Superior temporal gyrus (tissue), 1 donor: Measurements from ENCODE around the gene SHC2.

Experiments
- DNase-seq: peaks from one replicate; pipeline ENCODE4 v3.0.0-alpha.2; 2016; ENCODE audit errors: extremely low spot score

SHC2 gene, protein sequence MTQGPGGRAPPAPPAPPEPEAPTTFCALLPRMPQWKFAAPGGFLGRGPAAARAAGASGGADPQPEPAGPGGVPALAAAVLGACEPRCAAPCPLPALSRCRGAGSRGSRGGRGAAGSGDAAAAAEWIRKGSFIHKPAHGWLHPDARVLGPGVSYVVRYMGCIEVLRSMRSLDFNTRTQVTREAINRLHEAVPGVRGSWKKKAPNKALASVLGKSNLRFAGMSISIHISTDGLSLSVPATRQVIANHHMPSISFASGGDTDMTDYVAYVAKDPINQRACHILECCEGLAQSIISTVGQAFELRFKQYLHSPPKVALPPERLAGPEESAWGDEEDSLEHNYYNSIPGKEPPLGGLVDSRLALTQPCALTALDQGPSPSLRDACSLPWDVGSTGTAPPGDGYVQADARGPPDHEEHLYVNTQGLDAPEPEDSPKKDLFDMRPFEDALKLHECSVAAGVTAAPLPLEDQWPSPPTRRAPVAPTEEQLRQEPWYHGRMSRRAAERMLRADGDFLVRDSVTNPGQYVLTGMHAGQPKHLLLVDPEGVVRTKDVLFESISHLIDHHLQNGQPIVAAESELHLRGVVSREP

DNA sequence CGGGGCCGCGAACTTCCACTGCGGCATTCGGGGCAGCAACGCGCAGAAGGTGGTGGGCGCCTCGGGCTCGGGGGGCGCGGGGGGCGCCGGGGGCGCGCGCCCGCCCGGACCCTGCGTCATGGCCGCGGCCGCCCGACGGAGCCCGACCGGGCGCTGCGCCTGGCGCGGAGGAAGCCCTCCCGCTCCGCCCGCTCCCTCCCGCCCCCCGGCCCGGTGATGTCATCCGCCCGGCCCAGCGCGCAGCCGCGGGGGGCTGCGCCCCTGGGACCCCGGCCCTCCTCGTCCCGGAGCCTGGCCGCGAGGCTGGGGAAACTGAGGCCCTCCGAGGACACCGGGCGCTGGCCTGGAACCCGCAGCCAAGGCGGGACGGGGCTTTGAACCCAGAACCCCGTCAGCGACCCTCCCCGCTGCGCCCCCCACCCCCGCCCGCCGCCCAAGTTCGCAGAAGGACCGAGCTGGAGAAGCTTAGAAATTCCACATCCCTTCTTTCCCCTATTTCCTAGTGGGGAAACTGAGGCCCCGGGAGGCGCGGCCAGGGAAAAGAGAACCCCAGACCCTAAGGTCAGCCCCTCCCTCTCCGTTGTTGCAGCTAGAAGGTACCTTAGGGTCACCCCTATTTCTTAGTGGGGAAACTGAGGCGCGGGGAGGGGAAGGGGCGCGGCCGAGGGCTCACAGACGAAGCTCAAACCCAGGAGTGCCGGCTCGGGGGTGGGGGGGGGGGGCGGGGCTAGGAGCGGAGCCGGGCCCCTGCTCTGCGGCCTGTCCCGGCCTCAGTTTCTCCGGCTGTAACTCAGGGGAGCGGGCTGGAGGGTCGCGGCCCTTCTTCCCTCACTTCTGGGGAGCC lies at the start of gene SHC2:
TSS of gene SHC2 (minus strand) at position 157 of the 844 bp plus-strand sequence. CDS start at position 120, 37 bp downstream.
- no peak for DNase-seq

DNA sequence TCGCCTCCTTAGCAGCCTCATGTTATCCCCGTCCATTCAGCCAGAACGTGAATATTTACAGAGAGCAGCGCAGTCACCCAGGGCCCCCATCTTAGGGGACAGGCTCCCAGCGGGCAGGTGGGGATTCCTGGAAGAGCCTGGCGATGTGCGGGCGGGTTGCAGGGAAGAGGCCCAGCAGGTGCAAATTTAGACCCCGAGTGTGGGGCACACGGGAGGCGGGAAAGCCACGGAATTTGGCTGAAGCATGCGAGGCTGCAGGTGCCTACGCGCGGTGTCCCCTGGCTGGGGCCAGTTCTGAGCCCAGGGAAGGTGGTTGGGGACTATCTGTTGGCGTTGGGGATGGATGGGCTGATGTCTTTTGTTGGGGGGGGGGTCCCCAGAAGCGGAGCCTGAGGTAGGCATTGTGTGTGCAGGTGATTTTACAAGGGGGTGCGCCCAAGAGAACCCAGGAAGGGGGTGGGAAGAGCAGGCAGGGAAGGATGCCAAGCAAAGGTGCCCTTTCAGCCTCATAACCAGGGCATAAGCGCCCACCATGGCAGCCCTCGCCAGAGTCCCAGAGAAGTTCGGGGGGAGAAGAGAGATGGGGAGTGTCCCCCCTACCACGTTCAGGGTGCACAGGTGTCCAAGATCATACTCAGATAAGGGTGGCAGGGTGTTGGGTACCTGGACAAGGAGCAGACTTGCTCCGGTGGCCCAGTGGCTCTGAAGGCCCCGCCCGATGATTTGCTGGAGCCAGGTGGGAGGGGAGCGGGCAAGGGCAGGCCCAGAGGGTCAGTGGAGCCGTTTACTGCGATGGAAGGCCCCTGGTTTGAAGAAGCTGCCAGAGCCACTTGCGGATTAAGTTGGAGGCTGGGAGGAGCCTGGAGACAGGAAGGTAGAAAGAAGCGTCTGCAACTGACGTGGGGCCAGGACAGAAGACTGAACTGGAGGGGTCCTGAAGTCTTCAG lies 47.6 kb upstream of the SHC2 start:
- no peak for DNase-seq

DNA sequence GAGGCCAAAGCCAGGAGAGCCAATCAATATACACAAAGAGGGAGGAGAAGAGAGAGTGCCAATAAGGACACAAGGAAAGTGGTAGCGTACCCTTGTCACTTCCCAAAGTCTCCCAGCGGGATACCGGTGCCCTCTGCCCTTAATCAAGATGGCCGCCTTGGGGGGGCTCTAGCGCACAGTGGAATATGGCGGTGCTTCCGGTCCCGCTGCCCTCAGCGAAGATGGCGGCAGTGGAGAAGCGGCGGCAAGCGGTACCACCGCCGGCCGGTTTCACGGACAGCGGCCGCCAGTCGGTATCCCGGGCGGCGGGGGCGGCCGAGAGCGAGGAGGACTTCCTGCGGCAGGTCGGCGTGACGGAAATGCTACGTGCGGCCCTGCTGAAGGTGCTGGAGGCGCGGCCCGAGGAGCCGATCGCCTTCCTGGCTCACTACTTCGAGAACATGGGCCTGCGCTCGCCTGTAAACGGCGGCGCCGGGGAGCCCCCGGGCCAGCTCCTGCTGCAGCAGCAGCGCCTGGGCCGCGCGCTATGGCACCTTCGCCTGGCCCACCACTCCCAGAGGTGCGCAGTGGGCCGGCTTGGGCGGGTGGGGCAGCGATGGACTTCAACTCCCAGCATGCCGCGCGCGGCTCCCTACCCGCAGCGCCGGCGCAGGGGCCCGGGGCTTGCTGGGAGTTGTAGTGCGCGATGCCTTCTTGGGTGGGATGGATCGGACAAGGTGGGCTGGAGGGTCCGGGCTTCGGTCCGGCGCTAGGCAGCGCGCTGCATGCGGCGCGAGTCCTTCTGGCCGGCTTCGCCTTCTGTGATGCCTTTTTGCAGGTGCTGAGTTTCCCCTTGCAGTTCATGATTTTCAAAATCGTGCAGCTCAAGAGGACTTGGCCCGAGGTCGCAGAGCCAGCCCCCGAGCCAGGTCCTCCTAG lies 46.7 kb upstream of the SHC2 start, which contains the start of gene TPGS1:
TSS of gene TPGS1 (plus strand) at position 212 of the 918 bp plus-strand sequence. CDS start at position 222, 10 bp downstream.
- DNase-seq = peak; percentile 83

DNA sequence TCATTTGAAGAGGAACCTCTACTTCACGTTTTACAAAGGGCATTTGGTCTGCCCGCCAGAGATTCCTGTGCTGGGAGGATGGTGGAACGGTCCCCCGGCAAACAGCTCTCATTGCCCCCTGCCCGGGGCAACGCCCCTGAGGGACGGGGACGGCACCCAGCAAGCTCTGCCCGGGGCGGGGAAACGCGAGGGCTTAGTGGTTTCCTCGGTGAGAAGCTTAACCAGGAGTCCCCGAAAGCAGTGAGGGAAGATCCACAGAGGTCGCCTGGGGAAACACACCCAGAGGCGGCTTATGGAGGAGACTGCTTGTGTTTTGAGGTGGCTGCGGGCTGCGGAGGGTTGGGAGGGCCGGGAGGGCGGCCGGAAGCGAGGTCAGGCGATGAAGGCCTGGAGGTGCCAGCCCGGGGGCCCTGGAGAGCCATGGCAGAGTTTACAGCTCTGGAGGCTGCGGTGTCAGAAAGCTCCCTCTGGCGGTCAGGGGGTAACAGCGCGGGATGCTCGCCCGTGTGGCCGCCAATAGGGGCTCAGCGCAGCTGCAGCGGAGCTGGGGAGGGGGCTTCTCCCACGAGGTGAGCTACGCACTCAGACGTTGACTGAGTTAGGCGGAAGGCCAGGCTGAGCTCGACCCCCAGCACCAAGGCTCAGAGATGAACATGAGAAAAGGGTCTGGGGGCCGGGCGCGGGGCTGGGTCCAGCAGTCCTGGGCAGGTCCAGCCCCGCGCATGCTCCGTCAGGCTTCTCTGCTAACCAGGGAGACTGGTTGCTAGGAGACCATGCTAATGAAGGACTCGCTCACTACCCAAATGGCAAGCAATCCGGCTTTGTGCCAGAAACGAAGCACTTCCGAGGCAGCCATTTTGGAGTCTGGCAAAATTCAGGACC lies 45.8 kb upstream of the SHC2 start:
- DNase-seq = peak; percentile 100

DNA sequence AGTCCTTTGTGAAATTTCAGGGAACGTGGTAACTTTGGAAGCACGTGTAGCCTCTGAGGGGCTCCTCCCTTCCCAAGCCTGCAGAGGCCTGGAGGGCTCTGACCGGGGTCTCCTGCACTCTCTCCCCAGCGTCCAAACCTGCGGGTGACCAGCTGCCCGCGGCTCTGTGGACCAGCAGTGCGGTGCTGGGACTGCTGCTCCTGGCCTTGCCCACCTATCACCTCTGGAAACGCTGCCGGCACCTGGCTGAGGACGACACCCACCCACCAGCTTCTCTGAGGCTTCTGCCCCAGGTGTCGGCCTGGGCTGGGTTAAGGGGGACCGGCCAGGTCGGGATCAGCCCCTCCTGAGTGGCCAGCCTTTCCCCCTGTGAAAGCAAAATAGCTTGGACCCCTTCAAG lies 43.8 kb upstream of the SHC2 start:
- no peak for DNase-seq

DNA sequence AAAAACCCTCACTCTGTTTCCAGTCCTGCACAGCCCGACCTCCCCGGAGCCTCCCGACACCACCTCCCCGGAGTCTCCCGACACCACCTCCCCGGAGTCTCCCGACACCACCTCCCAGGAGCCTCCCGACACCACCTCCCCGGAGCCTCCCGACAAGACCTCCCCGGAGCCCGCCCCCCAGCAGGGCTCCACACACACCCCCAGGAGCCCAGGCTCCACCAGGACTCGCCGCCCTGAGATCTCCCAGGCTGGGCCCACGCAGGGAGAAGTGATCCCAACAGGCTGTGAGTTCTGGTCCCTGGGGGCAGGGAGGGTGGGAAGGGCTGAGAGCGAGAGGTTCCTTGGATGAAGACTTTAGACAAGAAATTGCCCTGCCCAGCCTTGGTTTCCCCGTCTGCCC lies 40.8 kb upstream of the SHC2 start:
- no peak for DNase-seq

DNA sequence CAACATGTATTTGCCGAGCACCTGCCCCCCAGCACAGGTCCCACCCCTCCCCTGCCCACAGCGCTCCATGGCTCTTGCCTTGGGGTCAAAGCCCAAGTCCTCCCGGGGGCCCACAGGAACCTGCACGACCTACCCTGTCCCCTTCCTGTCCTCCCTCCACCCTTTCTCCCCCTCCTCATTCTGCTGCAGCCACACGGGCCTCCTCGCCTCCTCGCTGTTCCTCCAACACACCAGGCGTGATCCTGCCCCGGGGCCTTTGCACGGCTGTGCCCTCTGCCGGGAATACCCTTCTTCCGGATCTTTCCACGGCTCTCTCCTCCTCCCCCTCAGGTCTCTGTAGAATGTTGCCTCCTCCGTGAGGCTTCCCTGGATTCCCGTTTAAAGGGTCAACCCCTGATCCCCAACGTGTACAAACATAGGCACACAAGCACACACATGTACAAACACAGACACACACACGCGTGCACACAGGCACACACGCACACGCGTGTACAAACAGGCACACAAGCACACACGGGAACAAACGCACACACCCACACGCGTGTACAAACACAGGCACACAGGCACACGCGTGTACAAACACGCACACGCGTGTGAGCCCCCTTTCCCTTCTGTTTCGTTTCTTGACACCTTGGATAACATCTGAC lies 38.3 kb upstream of the SHC2 start:
- no peak for DNase-seq

DNA sequence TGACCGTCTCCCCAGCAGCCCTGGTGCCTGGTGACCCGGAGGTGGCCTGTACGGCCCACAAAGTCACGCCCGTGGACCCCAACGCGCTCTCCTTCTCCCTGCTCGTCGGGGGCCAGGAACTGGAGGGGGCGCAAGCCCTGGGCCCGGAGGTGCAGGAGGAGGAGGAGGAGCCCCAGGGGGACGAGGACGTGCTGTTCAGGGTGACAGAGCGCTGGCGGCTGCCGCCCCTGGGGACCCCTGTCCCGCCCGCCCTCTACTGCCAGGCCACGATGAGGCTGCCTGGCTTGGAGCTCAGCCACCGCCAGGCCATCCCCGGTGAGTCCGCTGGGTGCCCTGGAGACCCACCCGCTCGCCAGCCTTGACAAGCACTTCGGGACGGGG lies 37.7 kb upstream of the SHC2 start:
- DNase-seq = no peak

DNA sequence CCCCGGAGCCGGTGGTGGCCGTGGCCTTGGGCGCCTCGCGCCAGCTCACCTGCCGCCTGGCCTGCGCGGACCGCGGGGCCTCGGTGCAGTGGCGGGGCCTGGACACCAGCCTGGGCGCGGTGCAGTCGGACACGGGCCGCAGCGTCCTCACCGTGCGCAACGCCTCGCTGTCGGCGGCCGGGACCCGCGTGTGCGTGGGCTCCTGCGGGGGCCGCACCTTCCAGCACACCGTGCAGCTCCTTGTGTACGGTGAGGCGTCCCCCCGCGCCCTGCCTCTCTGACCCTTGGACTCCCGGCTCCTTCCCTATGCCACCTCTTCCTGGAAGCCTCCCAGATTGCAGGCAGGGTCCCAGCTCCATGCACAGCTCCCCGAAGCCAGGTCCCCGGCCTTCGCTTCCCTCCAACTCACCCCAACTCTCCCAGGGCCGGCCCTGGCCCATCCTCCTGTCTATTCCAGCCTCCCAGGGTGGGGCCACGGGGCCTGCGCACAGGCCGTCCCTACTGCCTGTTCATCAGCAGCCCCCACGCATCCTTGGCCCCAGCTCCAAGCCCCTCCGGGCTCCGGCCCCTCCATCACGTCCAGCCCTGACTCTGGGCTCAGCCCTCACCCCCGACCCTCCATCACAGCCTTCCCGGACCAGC lies 37.2 kb upstream of the SHC2 start:
- DNase-seq = no peak

DNA sequence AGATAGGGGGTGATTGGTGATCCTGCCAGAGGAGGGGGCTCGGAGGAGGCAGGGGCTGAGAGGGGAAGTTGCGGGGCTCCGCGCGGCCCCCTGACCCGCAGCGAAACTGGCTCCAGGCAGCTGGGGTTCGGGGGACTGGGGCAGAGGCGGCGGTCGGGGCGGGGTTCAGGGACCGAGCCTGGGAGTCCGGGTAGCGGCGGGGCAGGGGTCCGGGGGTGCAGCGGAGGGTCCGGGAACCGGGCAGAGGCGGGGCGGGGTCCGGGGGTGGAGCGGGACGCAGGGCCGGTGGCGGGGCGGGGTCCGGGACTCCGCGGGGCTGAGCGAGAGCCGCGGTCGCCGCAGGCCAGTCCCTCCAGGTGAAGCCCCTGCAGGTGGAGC lies 36.6 kb upstream of the SHC2 start:
- no peak for DNase-seq

DNA sequence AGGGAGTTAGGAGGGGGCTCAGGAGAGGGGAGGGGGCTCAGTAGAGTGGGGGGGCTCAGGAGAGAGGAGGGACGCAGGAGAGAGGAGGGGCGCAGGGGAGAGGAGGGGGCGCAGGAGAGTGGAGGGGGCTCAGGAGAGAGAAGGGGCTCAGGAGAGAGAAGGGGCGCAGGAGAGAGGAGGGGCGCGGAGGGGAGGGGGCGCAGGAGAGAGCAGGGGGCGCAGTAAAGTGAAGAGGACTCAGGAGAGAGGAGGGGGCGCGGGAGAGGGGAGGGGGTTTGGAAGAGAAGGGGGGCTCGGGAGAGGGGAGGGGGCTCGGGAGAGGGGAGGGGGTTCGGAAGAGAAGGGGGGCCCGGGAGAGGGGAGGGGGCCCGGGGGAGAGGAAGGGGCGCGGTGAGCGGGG lies 36.2 kb upstream of the SHC2 start:
- DNase-seq = no peak

DNA sequence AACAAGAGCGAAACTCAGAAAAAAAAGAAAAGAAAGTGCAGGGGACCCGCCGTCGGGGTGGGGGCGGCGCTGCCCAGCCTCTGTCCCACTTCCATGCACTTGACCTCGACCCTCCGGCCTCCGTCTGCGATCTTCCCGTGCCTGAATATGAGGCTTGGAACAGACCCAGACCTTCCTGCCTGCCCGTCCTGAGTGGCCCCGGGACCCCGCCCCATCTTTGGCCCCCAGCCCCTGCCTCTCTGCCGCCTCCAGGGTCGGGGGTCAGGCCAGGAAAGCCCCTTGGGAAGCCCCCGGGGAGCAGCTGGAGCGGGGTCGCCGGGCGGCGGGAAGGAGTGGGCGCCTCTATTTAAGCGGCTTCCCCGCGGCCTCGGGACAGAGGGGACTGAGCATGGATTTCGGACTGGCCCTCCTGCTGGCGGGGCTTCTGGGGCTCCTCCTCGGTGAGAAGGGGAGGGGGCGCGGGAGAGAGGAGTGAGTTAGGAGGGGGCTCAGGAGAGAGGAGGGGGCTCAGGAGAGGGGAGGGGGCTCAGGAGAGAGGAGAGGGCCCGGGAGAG lies 35.4 kb upstream of the SHC2 start, which contains the start of gene MADCAM1:
TSS of gene MADCAM1 (plus strand) at position 375 of the 554 bp plus-strand sequence. CDS start at position 389, 14 bp downstream.
- DNase-seq = no peak

DNA sequence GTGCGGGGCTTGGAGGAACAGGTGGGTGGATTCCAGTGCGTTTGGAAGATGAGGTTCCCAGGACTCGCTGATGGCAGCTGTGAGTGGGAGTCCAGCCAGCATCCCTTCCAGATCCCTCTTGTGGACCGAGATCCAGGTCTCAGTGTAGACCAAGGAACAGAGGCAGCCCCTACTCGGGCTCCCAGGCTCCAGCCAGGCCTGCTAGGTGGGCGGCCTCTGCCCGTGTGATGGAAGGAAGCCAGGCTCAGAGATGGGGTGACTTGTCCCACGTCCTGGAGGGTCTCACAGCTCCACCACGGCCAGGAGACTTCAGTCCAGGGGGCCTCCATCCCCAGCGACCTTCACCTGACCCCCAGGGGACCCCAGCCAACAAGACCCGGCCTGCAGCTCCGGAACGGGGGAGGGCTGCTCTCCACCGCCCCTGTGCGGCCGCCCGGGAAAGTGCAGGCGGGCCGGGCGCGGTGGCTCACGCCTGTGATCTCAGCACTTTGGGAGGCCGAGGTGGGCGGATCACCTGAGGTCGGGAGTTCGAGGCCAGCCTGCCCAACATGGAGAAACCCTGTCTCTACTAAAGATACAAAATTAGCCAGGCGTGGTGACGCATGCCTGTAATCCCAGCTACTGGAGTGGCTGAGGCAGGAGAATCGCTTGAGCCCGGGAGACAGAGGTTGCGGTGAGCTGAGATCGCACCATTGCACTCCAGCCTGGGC lies 34.7 kb upstream of the SHC2 start:
- peak; percentile 29 for DNase-seq

DNA sequence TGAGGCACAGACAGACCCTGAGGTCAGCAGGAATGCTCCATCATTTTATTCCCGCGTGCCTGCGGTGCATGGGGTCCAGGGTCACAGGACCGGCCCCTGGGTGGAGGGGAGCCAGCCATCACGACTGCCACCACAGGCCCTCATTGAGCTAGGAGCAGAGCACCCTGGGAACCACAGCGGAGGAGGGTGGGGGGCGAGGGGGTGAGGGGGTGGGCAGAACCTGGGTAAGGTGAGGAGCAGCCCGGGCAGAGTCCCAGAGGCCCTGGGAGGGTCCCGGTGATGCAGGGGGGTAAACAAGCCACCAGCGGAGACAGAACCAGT lies 34.2 kb upstream of the SHC2 start:
- DNase-seq = no peak

DNA sequence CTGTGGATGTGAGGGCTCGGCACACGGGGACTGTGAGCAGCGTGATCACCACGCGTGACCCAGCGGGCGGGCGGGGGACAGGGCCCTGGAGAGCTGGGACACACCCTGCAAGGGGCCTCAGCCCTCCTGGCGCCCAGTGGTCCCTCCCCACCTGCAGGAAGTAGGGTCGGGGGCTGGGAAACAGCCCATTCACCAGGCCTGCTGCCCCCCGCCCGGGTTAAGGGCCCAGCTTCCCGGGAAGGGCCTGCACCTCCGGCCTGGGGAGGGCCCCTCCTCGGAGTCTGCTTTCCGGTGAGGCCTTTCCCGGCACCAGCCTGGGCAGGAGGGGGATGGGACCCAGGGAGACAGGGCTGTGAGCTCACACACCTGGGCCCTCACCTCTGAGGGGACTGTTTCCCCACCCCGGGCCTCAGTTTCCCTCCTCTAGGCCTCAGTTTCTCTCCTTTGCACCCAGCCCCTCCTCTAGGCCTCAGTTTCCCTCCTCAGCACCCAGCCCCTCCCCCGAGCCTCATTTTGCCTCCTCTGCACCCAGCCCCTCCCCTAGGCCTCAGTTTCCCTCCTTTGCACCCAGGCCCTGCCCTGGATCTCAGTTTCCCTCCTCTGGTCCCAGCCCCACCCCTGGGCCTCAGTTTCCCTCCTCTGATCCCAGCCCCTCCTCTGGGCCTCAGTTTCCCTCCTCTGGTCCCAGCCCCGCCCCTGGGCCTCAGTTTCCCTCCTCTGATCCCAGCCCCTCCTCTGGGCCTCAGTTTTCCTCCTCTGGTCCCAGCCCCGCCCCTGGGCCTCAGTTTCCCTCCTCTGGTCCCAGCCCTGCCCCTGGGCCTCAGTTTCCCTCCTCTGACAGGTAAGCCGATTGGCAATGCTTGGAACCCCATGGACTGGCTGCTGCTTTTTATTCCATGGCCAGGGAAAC lies 33.6 kb upstream of the SHC2 start:
- DNase-seq = no peak
